GM21367 (cell line): ENCODE measurements around the gene PPP2R5D.
A peak's percentile ranks its signal among the peaks of the same experiment; 100 is the strongest.

ENCODE experiments used
- ATAC-seq: cut with Tn5 transposase; IDR thresholded peaks from one replicate; pipeline ENCODE4 v1.9.1; 2021; ENCODE audit not compliant: unreplicated experiment

The PPP2R5D gene

DNA sequence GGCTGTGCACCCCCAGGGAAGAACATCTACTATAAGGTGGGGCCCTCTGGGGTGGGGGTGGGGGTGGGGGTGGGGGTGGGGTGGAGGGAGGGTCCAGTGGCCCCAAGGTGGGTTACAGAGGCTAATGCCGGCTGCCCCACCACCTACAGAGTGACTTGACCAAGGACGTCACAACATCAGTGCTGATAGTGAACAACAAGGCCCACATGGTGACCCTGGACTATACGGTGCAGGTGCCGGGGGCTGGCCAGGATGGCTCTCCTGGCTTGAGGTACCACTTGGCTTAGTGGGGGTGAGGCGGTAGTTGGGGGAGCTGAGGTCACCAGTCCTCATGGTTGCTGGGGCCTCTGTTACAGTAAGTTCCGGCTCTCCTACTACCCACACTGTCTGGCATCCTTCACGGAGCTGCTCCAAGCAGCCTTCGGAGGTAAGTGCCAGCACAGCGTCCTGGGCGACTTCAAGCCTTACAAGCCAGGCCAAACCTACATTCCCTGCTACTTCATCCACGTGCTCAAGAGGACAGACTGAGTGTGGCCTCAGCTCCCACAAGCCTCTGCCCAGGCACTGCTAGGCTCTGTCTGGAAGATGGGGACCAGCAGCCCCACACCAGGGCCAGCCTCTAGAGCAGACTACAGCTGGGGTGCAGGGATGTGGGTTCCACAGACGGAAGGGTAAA lies 21.1 kb upstream of the PPP2R5D start:
- ATAC-seq = no peak

DNA sequence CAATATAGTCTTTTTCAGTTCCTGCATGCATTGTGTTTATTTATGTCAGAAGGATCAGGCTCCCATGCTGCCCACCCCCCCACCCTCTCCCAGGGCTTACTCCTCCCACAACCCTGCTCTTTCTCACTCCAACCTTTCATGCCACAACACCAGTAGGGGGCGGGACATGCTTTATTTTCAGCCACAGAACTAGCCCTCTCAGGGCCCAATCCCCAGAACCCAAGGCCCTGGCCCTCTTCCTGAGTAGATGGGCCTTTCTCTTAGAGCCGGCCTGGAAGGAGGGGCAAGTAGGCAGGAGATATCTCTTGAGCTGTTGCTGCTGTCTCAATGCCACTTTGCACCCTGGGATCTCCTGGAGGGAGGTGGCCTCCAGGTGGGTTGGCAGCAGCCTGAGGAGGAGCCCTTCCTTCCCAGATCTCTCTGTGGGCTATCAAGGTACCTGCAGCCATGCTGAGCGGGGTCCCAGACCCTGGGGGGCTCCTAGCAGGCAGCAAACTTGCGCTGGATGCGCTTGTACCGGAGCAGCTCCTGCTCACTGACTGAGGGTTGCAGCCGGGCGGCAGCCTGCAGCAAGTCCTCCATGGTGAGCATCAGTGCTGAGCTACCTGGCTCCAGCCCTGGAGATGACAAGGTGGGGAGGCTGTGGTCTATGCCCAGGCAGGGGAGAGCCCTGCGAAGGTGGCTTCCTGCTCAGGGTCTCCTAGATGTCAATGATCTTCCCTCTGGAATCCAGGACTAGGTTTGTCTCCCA lies 20.3 kb upstream of the PPP2R5D start:
- ATAC-seq = no peak

DNA sequence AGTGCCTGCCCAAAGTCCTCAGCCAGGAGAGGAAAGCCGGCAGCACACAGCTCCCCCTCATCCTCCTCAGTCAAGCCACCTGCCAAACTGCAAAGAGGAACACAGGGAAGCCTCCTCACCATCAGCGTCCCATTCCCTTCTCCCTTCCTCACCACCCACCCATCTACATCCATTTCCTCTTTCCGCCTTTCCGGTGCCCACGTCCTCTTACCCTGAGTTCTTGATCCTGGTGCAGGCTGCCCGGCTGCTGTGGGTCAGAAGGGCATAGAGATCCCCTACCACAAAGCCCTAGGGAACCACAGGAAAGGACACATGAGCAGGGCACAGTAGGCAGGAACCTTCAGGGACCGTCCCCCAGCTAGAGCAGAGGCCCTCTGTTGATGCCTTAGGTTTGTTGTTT lies 17.8 kb upstream of the PPP2R5D start:
- ATAC-seq = no peak

DNA sequence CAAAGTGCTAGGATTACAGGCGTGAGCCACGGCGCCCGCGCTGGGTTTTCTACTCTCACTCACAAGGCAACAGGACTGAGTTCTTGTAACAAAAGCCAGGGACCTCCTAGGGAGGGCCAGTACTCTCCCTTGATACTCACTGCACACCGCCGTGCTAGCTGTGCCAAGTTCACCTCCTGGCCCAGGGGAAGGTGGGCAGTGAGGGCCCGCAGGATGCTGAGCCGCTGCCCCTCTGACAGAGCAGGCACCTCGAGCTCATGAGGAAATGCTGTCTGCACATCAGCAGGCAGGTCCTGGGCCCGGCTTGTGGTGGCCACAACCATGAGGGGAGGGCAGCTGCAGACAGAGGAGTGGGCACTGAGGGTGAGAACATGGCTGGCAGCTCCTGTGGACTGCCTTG lies 17.1 kb upstream of the PPP2R5D start:
- no peak for ATAC-seq

DNA sequence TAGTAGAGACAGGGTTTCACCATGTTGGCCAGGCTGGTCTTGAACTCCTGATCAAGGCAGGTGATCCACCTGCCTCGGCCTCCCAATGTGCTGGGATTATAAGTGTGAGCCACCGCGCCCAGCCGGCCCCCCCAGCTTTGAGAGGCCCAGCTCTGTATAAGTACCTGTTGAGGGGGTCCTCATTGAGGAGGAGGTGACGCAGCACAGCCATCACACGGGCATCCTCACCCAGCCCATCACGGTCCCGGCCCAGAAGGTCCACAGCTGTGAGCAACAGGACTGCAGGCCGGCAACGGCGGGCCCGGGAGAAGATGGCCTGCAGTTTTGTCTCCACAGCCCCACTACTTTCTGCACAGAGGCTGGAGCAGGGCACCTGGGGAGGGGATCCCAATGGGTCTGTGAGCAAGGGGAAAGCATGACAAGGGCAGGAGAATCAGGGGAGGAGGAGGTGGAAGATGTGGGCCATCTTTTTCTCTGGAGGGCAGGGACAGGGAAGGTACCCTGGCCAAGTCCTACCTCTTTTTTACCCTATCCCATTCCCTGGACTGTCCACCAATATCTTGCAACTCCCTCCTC lies 16.2 kb upstream of the PPP2R5D start:
- ATAC-seq = no peak

DNA sequence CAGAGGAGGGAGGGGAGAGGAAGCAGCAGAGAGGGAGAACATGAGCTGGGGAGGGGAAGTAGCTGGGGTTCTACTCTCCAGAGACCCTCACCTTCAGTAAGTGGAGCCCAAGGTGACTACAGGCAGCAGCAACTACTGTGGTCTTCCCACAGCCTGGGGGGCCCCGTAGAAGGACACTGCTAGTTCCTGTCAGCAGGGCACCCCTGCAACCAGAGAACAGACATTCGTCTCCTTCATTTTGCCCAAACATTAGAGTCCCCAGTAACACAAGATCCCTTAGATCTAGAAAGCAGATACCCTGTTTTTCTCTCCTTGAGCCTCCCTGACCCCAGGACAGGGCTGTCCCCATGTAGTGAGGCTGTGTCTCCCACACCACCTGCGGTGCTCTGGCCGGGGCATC lies 15.6 kb upstream of the PPP2R5D start:
- no peak for ATAC-seq

DNA sequence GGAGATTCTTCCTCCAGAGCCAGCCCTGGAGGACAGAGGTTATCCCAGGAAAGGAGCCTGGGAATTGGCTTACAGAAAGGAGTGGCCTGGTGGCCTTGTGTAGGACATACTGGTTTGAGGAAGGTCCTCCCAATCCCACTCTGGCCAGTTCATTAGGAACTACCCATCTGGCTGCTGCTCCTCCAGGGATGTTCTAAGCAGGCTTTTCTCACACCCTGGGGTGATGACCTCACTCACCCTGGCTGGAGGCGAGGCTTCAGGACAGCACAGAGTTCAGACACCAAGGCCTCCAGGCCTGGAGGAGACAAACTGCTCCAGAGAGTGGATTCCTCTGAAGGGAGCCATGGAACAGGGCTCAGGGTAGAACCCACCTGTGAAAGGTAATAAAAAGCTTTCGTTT lies 14.9 kb upstream of the PPP2R5D start:
- no peak for ATAC-seq

DNA sequence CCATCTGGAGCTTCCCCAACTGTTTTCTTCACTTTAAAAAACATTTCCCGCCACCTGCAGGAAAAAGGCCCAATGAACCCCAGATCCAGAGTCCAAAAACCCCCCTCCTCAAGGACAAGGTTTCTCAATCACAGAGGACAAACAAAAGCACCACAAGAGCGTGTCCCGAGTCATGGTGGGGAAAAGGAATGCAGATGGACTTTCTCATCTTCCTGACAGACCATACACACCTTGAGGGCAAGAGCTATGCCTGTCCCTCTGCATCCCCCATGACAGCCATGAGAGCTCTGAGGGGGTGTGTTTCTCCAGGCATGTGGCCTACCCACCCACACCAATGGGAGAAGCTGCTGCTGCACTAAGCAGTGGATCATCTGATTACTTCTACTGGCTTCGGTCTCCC lies 14.4 kb upstream of the PPP2R5D start:
- no peak for ATAC-seq

DNA sequence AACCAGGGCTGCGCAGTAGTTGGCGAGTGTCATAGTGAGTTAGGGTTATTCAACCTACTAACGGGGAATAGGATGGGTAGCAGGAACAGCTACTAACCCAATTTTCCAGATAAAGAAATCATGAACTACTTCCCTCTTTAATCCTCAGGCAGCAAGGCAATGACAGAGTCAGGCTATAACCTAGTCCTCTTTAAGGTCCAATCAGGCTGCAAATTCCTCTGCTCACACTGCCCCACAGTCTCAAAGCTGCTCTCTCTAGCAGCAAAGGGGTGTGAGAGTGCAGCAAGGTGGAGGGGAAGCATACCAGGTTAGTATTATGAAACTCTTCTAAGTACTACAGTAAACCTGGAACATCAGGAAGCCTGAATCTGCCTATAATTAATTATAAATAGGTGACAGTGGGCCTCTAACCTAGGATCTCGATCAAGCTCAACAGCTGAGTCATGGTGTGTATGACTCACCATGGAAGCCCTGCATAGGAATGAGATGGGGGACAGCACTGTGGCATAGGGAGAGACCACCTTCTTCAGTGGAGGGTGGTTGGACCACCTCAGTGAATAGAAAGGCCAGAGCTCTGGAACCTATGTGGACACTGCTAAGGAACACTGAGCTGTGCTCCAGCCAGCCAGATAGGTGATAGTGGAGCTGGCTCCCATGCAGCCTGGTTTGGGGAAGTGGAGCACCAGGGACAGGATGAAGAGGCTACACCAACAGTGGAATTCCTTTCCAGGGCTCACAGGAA lies 13.3 kb upstream of the PPP2R5D start:
- no peak for ATAC-seq

DNA sequence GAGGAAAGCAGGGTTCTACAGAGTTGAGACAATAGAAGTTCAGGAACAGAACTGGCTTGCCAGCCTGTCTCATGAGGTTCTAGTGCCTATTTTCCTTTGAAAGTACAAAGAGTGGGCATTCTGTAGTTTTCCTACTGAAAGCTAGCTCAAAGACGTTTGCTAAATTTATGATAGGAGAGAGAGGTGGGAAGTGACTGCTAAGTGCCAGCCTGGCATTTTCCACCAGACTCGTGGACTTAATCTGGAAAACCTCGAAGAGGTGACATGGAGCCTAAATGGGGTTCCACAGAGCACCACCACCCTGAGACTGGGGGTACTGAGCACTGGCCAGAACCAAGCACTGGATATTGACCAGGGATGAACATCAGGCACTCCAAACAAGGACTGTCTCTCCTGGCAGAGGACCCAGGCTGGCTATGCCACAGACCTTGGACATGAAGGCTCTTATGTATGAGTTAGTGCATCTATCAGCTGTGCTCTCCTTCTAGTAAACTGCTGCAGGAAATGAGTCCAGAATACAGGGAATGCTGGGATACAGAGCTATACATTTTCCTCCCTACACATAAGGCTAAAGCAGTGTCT lies 12.5 kb upstream of the PPP2R5D start:
- ATAC-seq = no peak

DNA sequence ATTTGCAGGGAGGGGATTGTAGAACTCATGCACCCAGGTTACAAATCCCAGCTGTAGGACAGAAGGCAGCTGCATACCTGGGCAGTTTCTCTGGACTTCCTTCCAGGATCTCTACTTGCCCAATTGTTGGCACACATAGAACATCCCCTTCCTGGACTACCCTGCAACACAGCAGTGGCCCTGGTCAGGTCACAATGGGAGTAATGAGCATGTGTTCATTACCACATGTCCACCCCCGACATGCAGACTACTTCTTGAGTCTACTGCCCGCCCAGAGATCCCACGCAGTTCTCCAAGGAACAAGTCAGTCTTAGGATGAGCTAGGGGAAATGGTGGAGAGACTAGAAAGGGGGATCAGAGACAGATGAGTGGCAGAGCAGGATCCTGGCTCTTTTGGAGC lies 10.4 kb upstream of the PPP2R5D start:
- no peak for ATAC-seq

DNA sequence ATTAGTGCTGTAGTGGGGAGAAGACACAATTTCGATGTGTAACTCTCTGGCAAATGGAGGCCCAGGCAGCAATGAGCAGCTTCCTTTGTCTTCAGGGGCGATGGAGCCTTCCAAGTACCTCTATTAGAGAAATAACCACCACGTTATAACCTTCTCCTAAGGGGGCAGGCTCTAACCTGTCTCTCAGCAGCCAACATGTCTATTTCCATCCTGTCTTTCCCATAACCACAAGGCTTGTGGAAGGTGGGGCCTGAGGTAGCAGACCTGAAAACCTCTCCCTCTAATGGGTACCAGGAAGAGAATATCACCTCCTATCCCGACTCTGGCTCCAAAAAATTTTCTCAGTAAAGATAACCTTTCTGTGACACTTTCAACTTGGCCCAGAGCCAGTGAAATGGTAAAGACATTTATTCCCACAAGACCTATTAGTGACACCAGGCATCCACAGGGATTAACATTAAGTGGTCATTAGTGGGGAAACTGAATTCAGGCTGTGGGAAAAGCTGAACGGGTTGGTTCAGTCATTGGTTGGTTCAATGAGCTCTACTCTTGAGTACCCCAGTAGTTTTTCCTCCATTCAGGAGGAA lies 9.4 kb upstream of the PPP2R5D start:
- no peak for ATAC-seq

DNA sequence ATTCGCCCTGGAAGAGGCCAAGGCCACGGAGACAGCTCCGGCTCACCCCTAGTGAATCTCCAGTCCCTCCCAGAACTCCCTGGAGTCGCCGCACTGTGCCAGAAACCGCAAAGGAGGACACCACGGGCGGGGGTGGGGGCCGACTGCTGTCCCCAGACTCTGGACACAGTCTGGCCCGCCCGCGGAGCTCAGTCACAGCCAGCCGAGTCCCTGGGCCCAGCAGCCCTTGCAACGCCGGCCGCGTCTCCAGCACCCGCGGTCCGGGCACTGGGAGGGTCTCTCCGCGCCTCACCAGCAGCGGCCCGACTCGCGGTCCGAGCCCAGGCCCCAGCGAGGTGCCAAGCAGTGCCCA lies 5.9 kb upstream of the PPP2R5D start:
- no peak for ATAC-seq

DNA sequence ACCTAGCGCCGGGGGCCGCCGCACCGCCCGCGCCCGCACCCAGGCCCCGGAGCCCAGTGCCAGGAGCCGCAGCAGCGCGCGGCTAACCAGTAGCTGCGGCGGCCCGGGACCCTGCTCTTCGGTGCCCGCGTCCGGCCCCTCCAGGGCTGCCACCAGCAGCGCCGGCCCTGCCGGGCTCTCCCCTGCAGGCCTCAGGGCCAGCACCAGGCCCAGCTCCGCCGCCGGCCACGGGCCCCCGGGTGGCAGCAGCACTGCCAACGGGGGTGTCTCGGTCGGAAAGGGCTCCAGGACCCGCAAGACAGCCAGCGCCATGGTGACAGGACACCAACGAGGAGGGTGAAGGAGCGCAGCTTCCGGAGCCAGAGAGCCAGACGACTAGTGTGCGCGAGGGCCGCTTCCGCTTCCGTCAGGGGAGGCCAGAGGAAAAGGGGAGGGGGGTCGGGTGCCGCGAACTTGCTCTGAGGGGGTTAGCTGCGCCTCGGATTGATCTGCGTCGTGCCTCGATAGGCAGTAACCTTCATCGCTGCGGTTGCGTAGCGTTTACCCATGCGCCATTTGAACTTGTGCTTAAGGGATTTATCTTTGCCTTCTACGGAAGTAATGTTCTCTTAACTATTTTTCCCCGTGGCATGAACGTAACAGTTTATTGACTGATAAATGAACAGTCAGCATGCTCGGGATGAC lies 5.4 kb upstream of the PPP2R5D start, which contains the start of gene PEX6:
Gene PEX6 (minus strand): TSS at position 343 of the 684 bp plus-strand sequence. CDS start 31 bp downstream, at position 312.
- ATAC-seq = peak; percentile 61

DNA sequence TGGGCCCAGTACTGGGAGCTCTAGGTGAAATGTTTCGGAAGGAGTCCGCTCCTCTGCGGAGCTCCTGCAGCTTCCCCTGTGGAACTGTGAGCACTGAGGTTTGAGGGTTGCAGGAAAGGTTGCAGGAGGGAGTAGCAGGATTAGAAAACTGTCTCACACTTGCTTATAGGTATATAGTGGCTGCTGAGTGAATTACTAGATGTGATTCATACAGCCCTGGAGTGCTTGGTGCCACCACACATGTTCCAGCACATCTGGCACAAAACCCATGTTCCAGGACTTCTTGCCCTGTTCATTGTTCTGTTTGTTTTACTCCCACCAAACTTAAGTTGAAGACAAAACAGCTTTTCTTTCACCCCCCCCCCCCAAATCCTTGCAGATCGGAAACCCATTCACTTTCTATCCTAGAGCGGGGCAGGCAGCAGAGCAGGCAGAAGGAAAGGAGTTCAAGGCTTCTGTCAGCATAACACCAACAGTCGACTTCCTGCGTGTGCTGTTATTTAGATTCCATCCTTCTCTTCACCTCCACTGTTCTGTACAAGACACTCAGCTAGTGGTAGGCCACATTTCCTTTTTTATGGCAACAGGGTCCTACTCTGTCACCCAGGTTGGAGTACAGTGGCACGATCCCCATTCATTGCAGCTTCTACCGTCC lies 4.7 kb upstream of the PPP2R5D start:
- ATAC-seq = no peak

DNA sequence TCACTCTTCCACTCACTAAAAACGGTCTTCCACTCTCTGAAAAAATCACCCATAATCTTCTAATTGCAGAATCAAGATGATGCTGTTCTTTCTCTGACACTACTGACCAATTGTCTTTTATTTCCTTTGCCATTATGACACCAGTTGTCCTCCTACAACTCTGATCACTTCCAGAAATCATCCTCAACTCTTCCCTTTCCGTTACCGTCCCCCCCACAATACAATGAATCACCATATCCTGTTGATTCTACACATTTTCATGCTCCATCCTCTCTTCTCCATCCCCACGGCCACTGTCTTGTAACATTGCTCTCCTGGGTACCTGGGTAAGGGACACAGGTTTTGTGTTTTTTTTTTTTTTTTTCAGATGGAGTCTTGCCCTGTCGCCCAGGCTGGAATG lies 2.5 kb upstream of the PPP2R5D start:
- no peak for ATAC-seq

DNA sequence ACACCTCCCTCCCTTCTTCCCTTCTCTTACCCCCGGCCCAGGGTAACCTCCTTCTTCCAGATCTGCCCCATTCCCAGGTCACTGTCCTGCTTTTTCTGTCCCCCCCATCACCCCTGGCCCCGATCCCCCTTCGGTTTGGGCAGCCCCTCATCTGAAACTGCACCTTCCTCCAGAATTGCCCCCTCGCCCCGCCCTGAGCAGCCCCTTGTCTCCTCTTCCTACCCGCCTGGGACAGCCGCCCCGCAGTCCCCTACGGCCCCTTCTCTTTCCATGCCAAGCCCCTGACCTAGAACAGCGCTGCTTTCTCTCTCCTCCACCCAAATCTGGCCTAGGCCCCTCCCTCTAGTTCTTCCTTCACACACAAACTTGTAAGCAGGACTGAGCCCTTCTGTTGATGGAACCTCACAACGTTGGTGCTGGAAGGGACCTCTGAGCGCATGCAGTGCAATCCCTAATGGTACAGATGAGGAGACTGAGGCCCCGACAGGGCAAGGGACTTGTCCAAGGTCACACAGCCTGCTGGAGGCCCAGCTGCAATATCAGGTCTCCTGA lies 630 bp downstream of the PPP2R5D start:
- ATAC-seq = no peak

DNA sequence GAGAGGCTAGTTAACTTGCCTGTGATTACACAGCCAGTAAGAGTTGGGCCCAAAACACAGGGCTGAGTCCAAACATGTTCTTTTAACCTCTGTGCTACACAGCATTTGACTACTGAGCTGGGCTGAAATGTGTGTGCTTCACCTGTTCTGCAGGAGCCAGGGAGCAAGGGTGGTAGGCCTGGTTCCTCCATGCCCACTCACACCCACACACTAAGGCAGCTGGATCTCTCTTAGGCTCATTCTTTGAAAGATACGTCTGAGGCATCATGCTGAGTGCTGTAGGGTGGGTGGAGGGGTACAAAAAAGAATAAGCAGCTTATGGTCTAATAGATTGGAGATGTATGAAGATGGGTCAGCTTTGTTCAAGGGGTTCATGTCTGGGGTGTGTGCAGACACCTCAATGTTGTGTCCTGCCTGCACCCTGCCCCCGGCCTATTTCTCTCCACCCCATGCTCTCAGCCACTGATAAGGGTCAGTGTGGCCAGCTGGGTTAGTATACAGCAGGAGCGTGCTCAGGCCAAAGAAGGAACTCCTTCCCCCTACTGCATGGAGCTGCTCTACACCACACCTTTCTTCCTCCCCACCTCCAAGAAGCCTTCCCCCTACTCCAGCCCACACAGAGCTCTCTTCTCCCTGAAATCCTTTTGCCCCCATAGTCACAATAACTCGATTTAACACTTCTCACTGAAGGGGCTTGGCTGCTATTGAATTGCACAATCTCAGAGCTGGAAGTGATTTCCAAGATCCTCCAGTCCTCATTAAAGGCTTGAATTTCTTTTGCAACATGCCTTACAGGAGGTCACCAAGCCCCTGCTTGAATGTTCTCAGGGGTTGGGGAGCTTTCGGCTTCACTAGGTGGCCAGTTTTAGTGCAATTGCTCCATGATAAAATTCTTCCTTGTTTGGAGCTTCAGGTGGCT lies 3.4 kb downstream of the PPP2R5D start:
- no peak for ATAC-seq
